ENCODE data around the gene MTCH1.

DNA sequence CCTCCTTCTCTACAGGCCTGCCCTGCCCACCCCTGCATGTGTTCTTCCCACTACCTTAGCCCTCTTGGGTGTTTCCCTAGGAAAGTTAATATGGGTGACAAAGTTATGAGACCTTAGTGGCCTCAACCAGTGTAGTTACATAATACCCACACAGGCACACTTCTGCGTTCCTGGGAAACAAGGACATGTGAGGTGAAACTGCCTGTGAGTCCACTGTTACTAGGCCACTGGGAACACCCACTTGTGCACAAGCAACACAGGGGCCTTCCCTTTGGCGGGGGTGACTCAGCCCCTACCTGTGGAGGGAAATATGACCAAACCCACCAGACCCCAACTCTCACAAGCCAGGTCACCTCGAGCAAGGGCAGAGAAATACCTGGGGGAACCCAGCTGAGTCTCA is 18.7 kb downstream of the MTCH1 start:
- TF ChIP-seq, protein P1, sequence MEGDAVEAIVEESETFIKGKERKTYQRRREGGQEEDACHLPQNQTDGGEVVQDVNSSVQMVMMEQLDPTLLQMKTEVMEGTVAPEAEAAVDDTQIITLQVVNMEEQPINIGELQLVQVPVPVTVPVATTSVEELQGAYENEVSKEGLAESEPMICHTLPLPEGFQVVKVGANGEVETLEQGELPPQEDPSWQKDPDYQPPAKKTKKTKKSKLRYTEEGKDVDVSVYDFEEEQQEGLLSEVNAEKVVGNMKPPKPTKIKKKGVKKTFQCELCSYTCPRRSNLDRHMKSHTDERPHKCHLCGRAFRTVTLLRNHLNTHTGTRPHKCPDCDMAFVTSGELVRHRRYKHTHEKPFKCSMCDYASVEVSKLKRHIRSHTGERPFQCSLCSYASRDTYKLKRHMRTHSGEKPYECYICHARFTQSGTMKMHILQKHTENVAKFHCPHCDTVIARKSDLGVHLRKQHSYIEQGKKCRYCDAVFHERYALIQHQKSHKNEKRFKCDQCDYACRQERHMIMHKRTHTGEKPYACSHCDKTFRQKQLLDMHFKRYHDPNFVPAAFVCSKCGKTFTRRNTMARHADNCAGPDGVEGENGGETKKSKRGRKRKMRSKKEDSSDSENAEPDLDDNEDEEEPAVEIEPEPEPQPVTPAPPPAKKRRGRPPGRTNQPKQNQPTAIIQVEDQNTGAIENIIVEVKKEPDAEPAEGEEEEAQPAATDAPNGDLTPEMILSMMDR (IDR thresholded peaks at IDR 0.05): no peak
- no peak for TF ChIP-seq EZH2 (IDR thresholded peaks at IDR 0.05; ENCODE audit: borderline replicate concordance, insufficient read depth, low read depth, low read length, poor library complexity, severe bottlenecking)
